Measurements from ENCODE around the gene FAM89B.

FAM89B gene

GRCh38 chr11:65593518-65594414 is 21.4 kb downstream of the FAM89B start:
- H3K9me3 Mint-ChIP-seq: no peaks in the 10 kb centered on the region
- H3K4me3 Mint-ChIP-seq: no peak overlapping the region
- H3K4me1 Mint-ChIP-seq (ENCODE audit: low read depth): peaks cover 18% of the 10 kb centered on the region
- no peaks in the 10 kb centered on the region for H3K27me3 Mint-ChIP-seq (ENCODE audit: low read depth)
- H3K27ac Mint-ChIP-seq: no peak overlapping the region
- peaks cover 15% of the 10 kb centered on the region for H3K36me3 Mint-ChIP-seq (ENCODE audit: low read depth)

- Mint-ChIP-seq H3K9me3 (no peaks in the 10 kb centered on the region), H3K27ac (peak overlapping the region; percentile 73), H3K4me3 (no peak overlapping the region), H3K36me3 (ENCODE audit: low read depth) (peaks cover 14% of the 10 kb centered on the region), H3K27me3 (ENCODE audit: low read depth) (no peaks in the 10 kb centered on the region), H3K4me1 (ENCODE audit: low read depth) (peaks cover 12% of the 10 kb centered on the region)
These were observed 22.8 kb downstream of the FAM89B start for GRCh38 chr11:65595131-65595530.

- H3K27ac Mint-ChIP-seq: peak within 1 kb of the TSS; percentile 73
- H3K4me1 Mint-ChIP-seq (ENCODE audit: low read depth): peaks cover 9% of the 10 kb centered on the region
- H3K27me3 Mint-ChIP-seq (ENCODE audit: low read depth): no peaks in the 10 kb centered on the region
- peaks cover 12% of the 10 kb centered on the region for H3K36me3 Mint-ChIP-seq (ENCODE audit: low read depth)
- H3K4me3 Mint-ChIP-seq: no peak within 1 kb of the TSS
- no peaks in the 10 kb centered on the region for H3K9me3 Mint-ChIP-seq
These were observed 23.4 kb downstream of the FAM89B start, which contains the start of gene KCNK7 for GRCh38 chr11:65595543-65596281. Gene KCNK7, minus strand, starts transcription at chr11:65595800. Its CDS starts 28 bp downstream, at chr11:65595772.

GRCh38 chr11:65596520-65596919 is 24.2 kb downstream of the FAM89B start:
- no peaks in the 10 kb centered on the region for H3K9me3 Mint-ChIP-seq
- H3K36me3 Mint-ChIP-seq (ENCODE audit: low read depth): peaks cover 12% of the 10 kb centered on the region
- peaks cover 9% of the 10 kb centered on the region for H3K4me1 Mint-ChIP-seq (ENCODE audit: low read depth)
- no peak overlapping the region for H3K4me3 Mint-ChIP-seq
- H3K27me3 Mint-ChIP-seq (ENCODE audit: low read depth): no peaks in the 10 kb centered on the region
- H3K27ac Mint-ChIP-seq: no peak overlapping the region

- H3K4me1 Mint-ChIP-seq (ENCODE audit: low read depth): peaks cover 9% of the 10 kb centered on the region
- H3K4me3 Mint-ChIP-seq: no peak overlapping the region
- H3K36me3 Mint-ChIP-seq (ENCODE audit: low read depth): peaks cover 16% of the 10 kb centered on the region
- H3K9me3 Mint-ChIP-seq: no peaks in the 10 kb centered on the region
- no peak overlapping the region for H3K27ac Mint-ChIP-seq
- no peaks in the 10 kb centered on the region for H3K27me3 Mint-ChIP-seq (ENCODE audit: low read depth)
These were observed 25.9 kb downstream of the FAM89B start for GRCh38 chr11:65598258-65598699.

- Mint-ChIP-seq H3K27me3 (ENCODE audit: low read depth) (no peaks in the 10 kb centered on the region), H3K27ac (peak overlapping the region; percentile 43), H3K36me3 (ENCODE audit: low read depth) (peaks cover 25% of the 10 kb centered on the region), H3K4me3 (no peak overlapping the region), H3K4me1 (ENCODE audit: low read depth) (peaks cover 9% of the 10 kb centered on the region), H3K9me3 (no peaks in the 10 kb centered on the region)
These were observed 27.0 kb downstream of the FAM89B start for GRCh38 chr11:65599216-65599954.

- peaks cover 25% of the 10 kb centered on the region for H3K36me3 Mint-ChIP-seq (ENCODE audit: low read depth)
- H3K27me3 Mint-ChIP-seq (ENCODE audit: low read depth): no peaks in the 10 kb centered on the region
- peaks cover 7% of the 10 kb centered on the region for H3K4me1 Mint-ChIP-seq (ENCODE audit: low read depth)
- H3K9me3 Mint-ChIP-seq: no peaks in the 10 kb centered on the region
- no peak overlapping the region for H3K27ac Mint-ChIP-seq
- no peak overlapping the region for H3K4me3 Mint-ChIP-seq
These were observed 27.6 kb downstream of the FAM89B start for GRCh38 chr11:65599955-65600246.

- Mint-ChIP-seq H3K4me3 (no peak overlapping the region), H3K36me3 (ENCODE audit: low read depth) (peaks cover 28% of the 10 kb centered on the region), H3K4me1 (ENCODE audit: low read depth) (peaks cover 7% of the 10 kb centered on the region), H3K27ac (no peak overlapping the region), H3K27me3 (ENCODE audit: low read depth) (no peaks in the 10 kb centered on the region), H3K9me3 (no peaks in the 10 kb centered on the region)
These were observed 31.9 kb downstream of the FAM89B start for GRCh38 chr11:65604258-65604657.

GRCh38 chr11:65606876-65607613 is 34.7 kb downstream of the FAM89B start:
- no peaks in the 10 kb centered on the region for H3K9me3 Mint-ChIP-seq
- H3K27me3 Mint-ChIP-seq (ENCODE audit: low read depth): no peaks in the 10 kb centered on the region
- peaks cover 23% of the 10 kb centered on the region for H3K4me1 Mint-ChIP-seq (ENCODE audit: low read depth)
- no peak overlapping the region for H3K4me3 Mint-ChIP-seq
- peaks cover 31% of the 10 kb centered on the region for H3K36me3 Mint-ChIP-seq (ENCODE audit: low read depth)
- H3K27ac Mint-ChIP-seq: no peak overlapping the region

GRCh38 chr11:65607614-65608426 is 35.5 kb downstream of the FAM89B start:
- Mint-ChIP-seq H3K4me1 (ENCODE audit: low read depth) (peaks cover 29% of the 10 kb centered on the region), H3K36me3 (ENCODE audit: low read depth) (peaks cover 35% of the 10 kb centered on the region), H3K27ac (no peak overlapping the region), H3K9me3 (no peaks in the 10 kb centered on the region), H3K4me3 (no peak overlapping the region), H3K27me3 (ENCODE audit: low read depth) (no peaks in the 10 kb centered on the region)

- Mint-ChIP-seq H3K27me3 (ENCODE audit: low read depth) (no peaks in the 10 kb centered on the region), H3K4me3 (peak overlapping the region; percentile 42), H3K4me1 (ENCODE audit: low read depth) (peaks cover 31% of the 10 kb centered on the region), H3K36me3 (ENCODE audit: low read depth) (peaks cover 25% of the 10 kb centered on the region), H3K9me3 (no peaks in the 10 kb centered on the region), H3K27ac (peak overlapping the region; percentile 69)
These were observed 36.9 kb downstream of the FAM89B start for GRCh38 chr11:65609229-65609628.

- Mint-ChIP-seq H3K27ac (peak overlapping the region; percentile 21), H3K4me1 (ENCODE audit: low read depth) (peaks cover 31% of the 10 kb centered on the region), H3K27me3 (ENCODE audit: low read depth) (no peaks in the 10 kb centered on the region), H3K9me3 (no peaks in the 10 kb centered on the region), H3K4me3 (no peak overlapping the region), H3K36me3 (ENCODE audit: low read depth) (peaks cover 23% of the 10 kb centered on the region)
These were observed 37.3 kb downstream of the FAM89B start for GRCh38 chr11:65609665-65610064.

GRCh38 chr11:65610404-65610803 is 38.1 kb downstream of the FAM89B start:
- Mint-ChIP-seq H3K27ac (peak overlapping the region; percentile 73), H3K36me3 (ENCODE audit: low read depth) (peaks cover 23% of the 10 kb centered on the region), H3K9me3 (no peaks in the 10 kb centered on the region), H3K4me1 (ENCODE audit: low read depth) (peaks cover 31% of the 10 kb centered on the region), H3K27me3 (ENCODE audit: low read depth) (peaks cover under 1% of the 10 kb centered on the region), H3K4me3 (no peak overlapping the region)

All from T-helper 1 cell treated with Interleukin-12 subunit alpha and Interleukin-12 subunit beta and Interleukin-4 antibody, amounts not matched to agents 30 μg/mL and 1 μg/mL, for 36 hours (primary cell).